GM06990 (cell line): ENCODE measurements around the gene BCL2L11.
A peak's percentile ranks its signal among the peaks of the same experiment; 100 is the strongest.

ENCODE experiments used
- DNase-seq: peaks from one replicate; pipeline ENCODE4 v3.0.0-alpha.2; 2011; ENCODE audit not compliant: insufficient read length; ENCODE audit errors: extremely low read depth
- H3K27me3 ChIP-seq: replicated peaks from 2 replicates; pipeline ENCODE4 v1.6.0; 2011; ENCODE audit warnings: low read length; ENCODE audit not compliant: control insufficient read depth, insufficient read depth
- H3K36me3 ChIP-seq: 2 replicates; pipeline ENCODE4 v1.5.1; 2011; ENCODE audit warnings: low read length; ENCODE audit not compliant: control insufficient read depth, insufficient read depth
- H3K4me3 ChIP-seq: replicated peaks from 2 replicates; pipeline ENCODE4 v1.5.1; 2011; ENCODE audit warnings: low read depth, mild to moderate bottlenecking, control low read depth, low read length
- TF ChIP-seq, protein P1 (sequence below): IDR thresholded peaks from 2 replicates; pipeline ENCODE4 v1.5.1; 2011; ENCODE audit warnings: low read length, control low read depth, mild to moderate bottlenecking, inconsistent platforms; ENCODE audit not compliant: insufficient read depth, poor library complexity, severe bottlenecking

Gene BCL2L11

DNA sequence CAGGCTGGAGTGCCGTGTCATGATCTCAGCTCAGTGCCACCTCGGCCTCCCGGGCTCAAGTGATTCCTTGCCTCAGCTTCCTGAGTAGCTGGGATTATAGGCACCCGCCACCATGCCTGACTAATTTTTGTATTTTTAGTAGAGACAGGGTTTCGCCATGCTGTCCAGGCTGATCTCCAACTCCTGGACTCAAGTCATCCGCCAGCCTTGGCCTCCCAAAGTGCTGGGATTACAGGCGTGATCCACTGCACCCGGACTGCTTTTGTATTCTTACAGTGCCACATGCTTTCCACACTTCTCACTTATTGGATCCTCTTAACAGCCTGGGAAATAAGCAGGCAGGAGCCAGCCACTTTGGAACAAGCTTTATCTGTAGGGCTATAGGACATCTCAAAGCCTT lies 25.3 kb upstream of the BCL2L11 start:
- Histone ChIP-seq H3K27me3 (peaks cover 4% of the 10 kb centered on the region; the same call in 1 of the 2 replicates), H3K4me3 (no peak overlapping the region), H3K36me3 (no peaks in the 10 kb centered on the region)
- TF ChIP-seq, protein P1, sequence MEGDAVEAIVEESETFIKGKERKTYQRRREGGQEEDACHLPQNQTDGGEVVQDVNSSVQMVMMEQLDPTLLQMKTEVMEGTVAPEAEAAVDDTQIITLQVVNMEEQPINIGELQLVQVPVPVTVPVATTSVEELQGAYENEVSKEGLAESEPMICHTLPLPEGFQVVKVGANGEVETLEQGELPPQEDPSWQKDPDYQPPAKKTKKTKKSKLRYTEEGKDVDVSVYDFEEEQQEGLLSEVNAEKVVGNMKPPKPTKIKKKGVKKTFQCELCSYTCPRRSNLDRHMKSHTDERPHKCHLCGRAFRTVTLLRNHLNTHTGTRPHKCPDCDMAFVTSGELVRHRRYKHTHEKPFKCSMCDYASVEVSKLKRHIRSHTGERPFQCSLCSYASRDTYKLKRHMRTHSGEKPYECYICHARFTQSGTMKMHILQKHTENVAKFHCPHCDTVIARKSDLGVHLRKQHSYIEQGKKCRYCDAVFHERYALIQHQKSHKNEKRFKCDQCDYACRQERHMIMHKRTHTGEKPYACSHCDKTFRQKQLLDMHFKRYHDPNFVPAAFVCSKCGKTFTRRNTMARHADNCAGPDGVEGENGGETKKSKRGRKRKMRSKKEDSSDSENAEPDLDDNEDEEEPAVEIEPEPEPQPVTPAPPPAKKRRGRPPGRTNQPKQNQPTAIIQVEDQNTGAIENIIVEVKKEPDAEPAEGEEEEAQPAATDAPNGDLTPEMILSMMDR = no peak
- no peak for DNase-seq

DNA sequence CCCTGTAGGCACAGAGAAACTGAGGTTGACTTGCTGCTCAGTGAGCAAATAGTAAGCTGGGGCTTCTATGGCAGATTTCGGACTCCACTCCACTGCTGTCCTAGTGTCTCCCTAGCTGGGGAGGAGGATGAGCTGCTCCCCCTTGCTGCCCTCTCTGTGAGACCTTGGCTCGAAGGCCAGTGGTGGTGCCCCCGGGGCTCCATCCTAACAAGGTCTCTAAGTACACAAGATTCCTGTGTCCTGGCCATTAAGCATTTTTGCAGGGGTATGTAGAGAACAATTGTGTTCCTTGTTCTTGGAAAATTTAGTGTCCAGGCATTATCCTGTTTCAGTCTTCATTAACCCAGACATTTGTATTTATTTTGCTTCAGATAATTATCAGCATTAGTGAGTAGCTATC lies 21.3 kb upstream of the BCL2L11 start:
- TF ChIP-seq, protein P1 = no peak
- no peak for DNase-seq
- no peaks in the 10 kb centered on the region for H3K27me3 ChIP-seq
- H3K36me3 ChIP-seq = no peaks in the 10 kb centered on the region
- no peak overlapping the region for H3K4me3 ChIP-seq

DNA sequence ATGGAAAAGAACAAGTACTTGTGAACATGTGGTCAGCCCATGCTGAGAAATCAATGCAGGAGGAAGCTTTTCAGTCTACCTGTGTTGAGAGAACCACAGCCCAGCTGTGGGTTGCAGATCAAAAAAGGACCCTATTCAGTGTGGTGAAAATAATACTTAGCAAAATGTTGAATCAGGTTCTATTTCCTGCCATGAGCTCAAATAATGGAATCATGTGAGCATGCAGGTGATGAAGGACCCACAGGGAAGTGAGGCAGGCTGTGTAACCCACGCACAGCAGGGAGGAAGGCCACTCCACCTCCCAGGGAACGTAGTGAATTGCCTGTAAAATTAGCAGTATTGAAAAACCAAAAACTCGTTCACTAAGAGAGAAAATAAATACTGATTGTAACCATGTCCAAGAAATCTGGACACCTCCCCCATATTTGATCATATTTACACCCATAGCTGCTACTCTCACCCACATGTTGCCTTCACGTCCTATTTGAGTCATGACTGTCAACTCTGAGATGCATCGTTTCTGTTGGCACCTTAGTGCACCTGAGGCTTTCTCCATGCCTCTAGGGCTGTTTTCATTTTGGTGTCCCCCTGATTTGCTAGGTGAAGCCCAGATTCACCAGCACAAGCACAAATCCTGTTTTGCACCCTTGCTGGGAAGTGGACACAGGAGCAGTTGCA lies 20.5 kb upstream of the BCL2L11 start:
- Histone ChIP-seq H3K36me3 (no peaks in the 10 kb centered on the region), H3K4me3 (no peak overlapping the region), H3K27me3 (no peaks in the 10 kb centered on the region)
- DNase-seq = no peak
- TF ChIP-seq, protein P1 = no peak

DNA sequence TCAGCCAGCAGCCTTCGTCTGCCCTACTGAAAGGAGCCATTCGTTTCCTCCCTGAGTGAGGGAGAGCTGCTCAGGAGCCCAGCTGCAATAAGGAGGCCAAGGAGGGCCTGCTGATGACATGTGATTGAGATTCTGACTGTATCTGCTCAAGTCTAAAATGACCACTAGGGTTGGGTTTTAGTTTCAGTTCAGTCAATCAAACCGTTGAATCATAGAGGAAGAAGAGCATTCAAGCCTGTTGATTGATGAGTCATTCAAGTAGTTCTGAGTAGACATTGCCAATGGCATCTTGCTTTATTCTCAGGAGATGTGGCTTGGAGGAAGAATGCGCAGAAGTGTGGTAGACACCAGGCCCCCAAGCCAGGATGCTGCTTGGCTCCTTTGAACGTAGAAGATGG lies 19.9 kb upstream of the BCL2L11 start:
- peak; percentile 54 for DNase-seq
- no peaks in the 10 kb centered on the region for H3K36me3 ChIP-seq
- H3K27me3 ChIP-seq = no peaks in the 10 kb centered on the region
- no peak overlapping the region for H3K4me3 ChIP-seq
- TF ChIP-seq, protein P1 = no peak

DNA sequence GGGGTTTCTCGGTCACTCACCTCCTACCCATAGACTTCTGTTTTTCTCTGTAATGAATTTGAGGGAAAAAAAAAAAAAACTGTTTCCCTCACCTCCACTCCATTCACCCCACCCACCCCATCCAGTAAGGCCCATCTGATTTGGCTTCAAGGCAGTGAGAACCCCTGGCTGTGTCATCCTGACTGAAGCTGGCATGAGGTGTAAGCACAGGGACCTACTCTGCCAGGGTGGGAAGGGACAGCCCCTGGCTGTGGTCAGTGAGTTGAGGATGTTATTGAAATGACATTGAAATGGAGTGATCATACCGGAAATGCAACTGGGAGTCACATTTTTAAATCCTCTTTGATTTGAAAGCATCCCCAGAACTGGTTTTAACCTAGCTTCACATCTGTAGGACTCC lies 19.1 kb upstream of the BCL2L11 start:
- no peaks in the 10 kb centered on the region for H3K36me3 ChIP-seq
- DNase-seq = no peak
- H3K27me3 ChIP-seq = no peaks in the 10 kb centered on the region; the same call in 1 of the 2 replicates
- no peak overlapping the region for H3K4me3 ChIP-seq
- TF ChIP-seq, protein P1 = no peak

DNA sequence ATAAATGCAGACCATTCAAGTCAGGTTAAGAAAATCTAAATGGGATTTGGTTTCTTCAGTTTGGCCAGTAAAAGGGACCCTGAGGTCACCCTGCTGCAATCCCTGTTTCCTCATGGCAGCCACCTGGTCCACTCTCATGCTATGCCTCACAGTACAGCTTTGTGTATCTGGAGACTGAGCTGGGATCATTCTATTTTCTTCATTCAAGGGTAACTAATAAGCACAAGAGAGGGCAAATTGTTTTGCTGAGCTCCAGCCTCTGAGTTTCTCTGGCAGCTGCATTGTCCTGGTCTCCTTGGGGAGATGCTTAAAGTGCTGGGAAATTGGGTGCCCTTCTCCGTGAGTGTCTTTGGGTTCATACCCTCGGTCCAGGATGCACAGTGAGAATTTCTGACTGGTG lies 18.5 kb upstream of the BCL2L11 start:
- no peak for DNase-seq
- TF ChIP-seq, protein P1 = no peak
- Histone ChIP-seq H3K27me3 (no peaks in the 10 kb centered on the region; the same call in 1 of the 2 replicates), H3K4me3 (no peak overlapping the region), H3K36me3 (no peaks in the 10 kb centered on the region)
